ENCODE results near the gene CPLANE1.
"Not testable (repeated sequence)": the region's sequence is repeated elsewhere in the genome, so short reads cannot be mapped to it uniquely, and the experiment has no call there.

The CPLANE1 gene

GRCh38 chr5:37207802-37208201, 41.4 kb downstream of the CPLANE1 start:
- no peak for DNase-seq

GRCh38 chr5:37206736-37207135, 42.4 kb downstream of the CPLANE1 start:
- no peak for DNase-seq

- no peak for DNase-seq
These were observed 50.3 kb downstream of the CPLANE1 start for GRCh38 chr5:37198842-37199241.

GRCh38 chr5:37198061-37198460, 51.1 kb downstream of the CPLANE1 start:
- DNase-seq = no peak

GRCh38 chr5:37197340-37198050, 51.7 kb downstream of the CPLANE1 start:
- DNase-seq = no peak

- DNase-seq = no peak
These were observed 58.6 kb downstream of the CPLANE1 start for GRCh38 chr5:37190592-37190991.

GRCh38 chr5:37189355-37189754, 59.8 kb downstream of the CPLANE1 start:
- no peak for DNase-seq

GRCh38 chr5:37187465-37187977, 61.7 kb downstream of the CPLANE1 start:
- DNase-seq = no peak

- no peak for DNase-seq
These were observed 64.3 kb downstream of the CPLANE1 start for GRCh38 chr5:37184748-37185364.

- no peak for DNase-seq
These were observed 66.5 kb downstream of the CPLANE1 start for GRCh38 chr5:37182667-37183066.

- DNase-seq = no peak
These were observed 74.2 kb downstream of the CPLANE1 start for GRCh38 chr5:37174928-37175327.

- no peak for DNase-seq
These were observed 76.2 kb downstream of the CPLANE1 start for GRCh38 chr5:37172957-37173356.

- DNase-seq = no peak
These were observed 78.3 kb downstream of the CPLANE1 start for GRCh38 chr5:37170856-37171255.

- no peak for DNase-seq
These were observed 83.0 kb downstream of the CPLANE1 start for GRCh38 chr5:37166197-37166596.

- DNase-seq = no peak
These were observed 83.4 kb downstream of the CPLANE1 start for GRCh38 chr5:37165761-37166160.

GRCh38 chr5:37153661-37154060, 95.5 kb downstream of the CPLANE1 start:
- DNase-seq = no peak

GRCh38 chr5:37146896-37147295, 102.3 kb downstream of the CPLANE1 start:
- no peak for DNase-seq

GRCh38 chr5:37136694-37137093, 112.5 kb downstream of the CPLANE1 start:
- no peak for DNase-seq

- not testable (repeated sequence) for DNase-seq
These were observed 113.9 kb downstream of the CPLANE1 start for GRCh38 chr5:37135312-37135711.

- no peak for DNase-seq
These were observed 115.2 kb downstream of the CPLANE1 start for GRCh38 chr5:37133939-37134338.

- DNase-seq = no peak
These were observed 116.5 kb downstream of the CPLANE1 start for GRCh38 chr5:37132646-37133045.

- no peak for DNase-seq
These were observed 127.7 kb downstream of the CPLANE1 start for GRCh38 chr5:37121465-37121864.

GRCh38 chr5:37121027-37121426, 128.1 kb downstream of the CPLANE1 start:
- DNase-seq = no peak

GRCh38 chr5:37120270-37120669, 128.9 kb downstream of the CPLANE1 start:
- DNase-seq = no peak

- DNase-seq = no peak
These were observed 132.8 kb downstream of the CPLANE1 start for GRCh38 chr5:37116359-37116758.
